Testis (tissue), 3 donors: ENCODE data around the gene PIK3C2B. TPM values are rescaled to one million over a fixed set of nuclear protein-coding genes. Genes with fewer than 3 reads are reported as not detected.

Experiments
- DNase-seq: peaks from one replicate; pipeline ENCODE4 v3.0.0-alpha.2; 2019
- H3K27ac ChIP-seq, 2 donors: fragments of 200-600 bp; sonication (generic); one replicate each; pipeline ENCODE4 v1.5.1; 2019
- H3K27me3 ChIP-seq: fragments of 200-600 bp; sonication (generic); one replicate; pipeline ENCODE4 v1.5.1; 2019
- H3K36me3 ChIP-seq: fragments of 200-600 bp; sonication (generic); one replicate; pipeline ENCODE4 v1.5.1; 2017; ENCODE audit warnings: low read depth; ENCODE audit errors: missing control alignments
- H3K4me1 ChIP-seq: fragments of 200-600 bp; sonication (generic); one replicate; pipeline ENCODE4 v1.5.1; 2019
- H3K4me3 ChIP-seq, 2 donors: fragments of 200-600 bp; sonication (generic); one replicate each; pipeline ENCODE4 v1.5.1; 2017 to 2019
- H3K9me3 ChIP-seq: fragments of 200-600 bp; sonication (generic); one replicate; pipeline ENCODE4 v1.5.1; 2017
- POLR2A ChIP-seq: fragments of 450-650 bp; IDR thresholded peaks from one replicate; pipeline ENCODE4 v1.6.1; 2017; ENCODE audit warnings: antibody characterized with exemption, mild to moderate bottlenecking, moderate library complexity
- WGBS, 2 donors: methylation state at CpG; one replicate each; pipeline ENCODE4 v1.1.5; 2018; 5-methylcytosine and 5-hydroxymethylcytosine counted together
- intact Hi-C: fragments of 100-400 bp; cut with DNase I; formaldehyde crosslinking; loops from one replicate; pipeline ENCODE4 v1.15.1; 2023; ENCODE audit warnings: low total_unique reads
- polyA plus RNA-seq: library from polyadenylated mRNA; stranded (reverse); fragments of 350-450 nt; fragmentation: Illumina TruSeq; extraction: RNeasy Lipid Tissue Mini Kit (QIAGEN cat#74804); gene quantifications from one replicate; pipeline ENCODE4 v1.2.3, GENCODE V29; 2014; ENCODE audit warnings: low read depth, low replicate concordance; ENCODE audit not compliant: insufficient read depth
- total RNA-seq, 2 donors: library from RNA; depleted of rRNA; stranded (reverse); fragments of >200 nt; gene quantifications; one replicate each; pipeline ENCODE4 v1.2.3, GENCODE V29; 2016
- TF ChIP-seq, protein P1 (sequence below), 3 experiments: fragments of 450-650 bp in 2 of 3; fragments of 200-600 bp in 1 of 3; sonication (generic) in 1 of 3; IDR thresholded peaks; one replicate each; pipeline ENCODE4 v1.5.1; 2016 to 2019; ENCODE audit warnings: antibody characterized with exemption in 3 of 3, mild to moderate bottlenecking in 2 of 3, moderate library complexity in 1 of 3

The PIK3C2B gene
- total and polyA plus RNA-seq, 3 donors from 2014 or later: 7.6 to 20.1 (median 12.7) TPM

DNA sequence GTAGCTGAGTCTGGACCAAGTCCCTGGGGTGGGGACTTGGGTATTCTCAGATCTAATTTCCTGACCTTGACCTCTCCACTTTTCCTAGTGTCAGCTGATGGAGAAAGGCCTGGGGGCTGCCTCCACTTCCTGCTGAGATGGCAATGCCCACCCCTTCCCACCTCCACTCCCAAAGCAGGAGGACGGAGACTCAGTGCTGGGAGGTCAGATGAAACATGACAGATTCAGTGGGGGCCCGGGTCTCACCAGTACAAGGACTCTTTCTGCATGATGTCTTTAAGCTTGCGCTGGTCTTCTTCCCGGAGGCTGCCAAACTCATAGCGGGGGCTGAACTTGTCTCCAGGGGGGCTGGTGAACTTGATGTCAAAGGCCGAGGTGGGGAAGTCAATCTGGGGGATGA, 47.4 kb downstream of the PIK3C2B start:
- WGBS, 2 donors: 74 to 80% methylated on average over 6 of the region's 6 CpGs
- DNase-seq: no peak
- intact Hi-C loops: no loop called here
- TF ChIP-seq, protein P1, sequence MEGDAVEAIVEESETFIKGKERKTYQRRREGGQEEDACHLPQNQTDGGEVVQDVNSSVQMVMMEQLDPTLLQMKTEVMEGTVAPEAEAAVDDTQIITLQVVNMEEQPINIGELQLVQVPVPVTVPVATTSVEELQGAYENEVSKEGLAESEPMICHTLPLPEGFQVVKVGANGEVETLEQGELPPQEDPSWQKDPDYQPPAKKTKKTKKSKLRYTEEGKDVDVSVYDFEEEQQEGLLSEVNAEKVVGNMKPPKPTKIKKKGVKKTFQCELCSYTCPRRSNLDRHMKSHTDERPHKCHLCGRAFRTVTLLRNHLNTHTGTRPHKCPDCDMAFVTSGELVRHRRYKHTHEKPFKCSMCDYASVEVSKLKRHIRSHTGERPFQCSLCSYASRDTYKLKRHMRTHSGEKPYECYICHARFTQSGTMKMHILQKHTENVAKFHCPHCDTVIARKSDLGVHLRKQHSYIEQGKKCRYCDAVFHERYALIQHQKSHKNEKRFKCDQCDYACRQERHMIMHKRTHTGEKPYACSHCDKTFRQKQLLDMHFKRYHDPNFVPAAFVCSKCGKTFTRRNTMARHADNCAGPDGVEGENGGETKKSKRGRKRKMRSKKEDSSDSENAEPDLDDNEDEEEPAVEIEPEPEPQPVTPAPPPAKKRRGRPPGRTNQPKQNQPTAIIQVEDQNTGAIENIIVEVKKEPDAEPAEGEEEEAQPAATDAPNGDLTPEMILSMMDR (IDR thresholded peaks at IDR 0.05): no peak
- TF ChIP-seq POLR2A: no peak
- Histone ChIP-seq H3K9me3 (no peaks in the 10 kb centered on the region), H3K4me3 (no peak overlapping the region), H3K36me3 (no peaks in the 10 kb centered on the region), H3K27ac (no peak overlapping the region), H3K27me3 (no peaks in the 10 kb centered on the region), H3K4me1 (peaks cover 27% of the 10 kb centered on the region)

DNA sequence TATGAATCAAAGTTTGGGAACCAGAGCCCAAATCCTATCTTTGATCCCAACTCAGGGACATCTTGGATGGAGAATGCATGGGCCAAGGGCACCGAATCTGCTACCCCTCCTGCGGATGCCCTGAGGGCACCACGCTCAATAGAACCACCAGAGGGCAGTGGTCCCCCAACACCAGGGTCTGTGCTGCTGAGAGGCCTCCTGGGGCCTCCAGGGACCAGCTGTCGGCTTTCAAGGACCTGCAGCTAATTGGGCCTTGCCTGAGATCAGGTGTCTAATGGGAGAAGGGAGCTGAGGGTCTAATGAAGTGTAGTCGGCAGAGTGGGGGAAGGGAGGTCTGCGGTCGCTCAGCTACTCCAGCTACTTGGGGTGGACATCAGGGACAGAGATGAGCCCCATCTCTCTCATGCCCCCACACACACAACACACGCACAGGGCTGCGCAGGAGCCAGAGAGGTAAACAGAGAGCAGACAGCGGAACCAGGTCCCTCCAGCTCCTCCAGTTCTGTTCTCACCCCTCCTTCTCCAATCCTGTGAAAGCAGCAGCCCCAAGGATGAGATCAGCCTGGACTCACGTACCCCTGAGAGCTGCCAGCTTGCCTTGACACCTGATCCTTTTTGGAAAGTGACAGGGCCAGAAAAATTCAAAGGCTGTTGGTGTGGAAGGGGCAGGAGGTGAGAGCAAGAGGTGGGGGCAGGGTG, 48.0 kb downstream of the PIK3C2B start:
- H3K4me3 ChIP-seq: no peak overlapping the region

DNA sequence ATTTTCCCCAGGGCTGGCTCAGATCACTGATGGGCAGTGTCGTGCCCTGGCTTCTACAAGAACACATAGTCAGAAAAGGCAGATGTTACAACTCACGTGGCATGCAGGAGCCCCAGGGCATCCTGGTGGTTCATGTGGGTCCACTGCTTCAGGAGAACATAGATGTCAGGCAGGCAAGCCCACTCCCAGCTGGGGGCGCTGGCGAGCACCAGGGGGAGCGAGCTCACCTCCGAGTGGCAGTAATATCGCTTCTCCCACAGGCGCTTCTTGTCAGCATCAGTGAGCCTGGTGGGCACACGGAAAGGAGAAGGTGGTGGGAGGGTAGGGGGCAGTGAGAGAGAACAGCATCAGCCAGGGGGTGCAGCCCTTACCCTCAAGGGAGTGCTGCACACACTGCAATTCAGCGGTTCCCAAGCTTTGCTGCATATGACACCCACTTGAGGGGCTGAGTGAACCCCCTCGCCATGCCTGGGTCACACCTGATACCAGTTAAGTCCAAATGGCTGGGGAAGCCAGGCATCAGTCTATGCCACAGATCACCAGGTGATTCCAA, 48.7 kb downstream of the PIK3C2B start:
- Histone ChIP-seq H3K4me1 (peaks cover 27% of the 10 kb centered on the region), H3K9me3 (no peaks in the 10 kb centered on the region), H3K27me3 (no peaks in the 10 kb centered on the region), H3K27ac (no peak overlapping the region), H3K4me3 (no peak overlapping the region), H3K36me3 (no peaks in the 10 kb centered on the region)
- no peak for DNase-seq
- intact Hi-C loops: no loop called here
- WGBS, 2 donors: 70 to 82% methylated on average over 11 of the region's 11 CpGs
- TF ChIP-seq, protein P1 (IDR thresholded peaks at IDR 0.05): no peak
- TF ChIP-seq POLR2A: no peak

More for the DNA sequence above, 48.0 kb downstream of the PIK3C2B start:
- Histone ChIP-seq H3K27ac (no peak overlapping the region), H3K9me3 (no peaks in the 10 kb centered on the region), H3K27me3 (no peaks in the 10 kb centered on the region), H3K36me3 (no peaks in the 10 kb centered on the region), H3K4me1 (peaks cover 27% of the 10 kb centered on the region)
- no peak for TF ChIP-seq POLR2A
- TF ChIP-seq, protein P1 (IDR thresholded peaks at IDR 0.05): peak in 2 of 3 experiments; percentile 50 to 71
- peak; percentile 69 for DNase-seq
- 61 to 65% methylated on average over 4 to 11 of the region's 11 CpGs for WGBS, 2 donors
- intact Hi-C loops: no loop called here

Other genes starting within 250 kb of the PIK3C2B start
- gene PLEKHA6, start 134.9 kb downstream of the PIK3C2B start, total RNA-seq: 10 to 100 TPM in 1 of 2 donors, 1 to 10 TPM in 1; 5.9 to 14.7 TPM
- gene PLEKHA6, start 134.9 kb downstream of the PIK3C2B start, polyA plus RNA-seq: 10.0 TPM
- gene PPP1R15B, start 83.0 kb downstream of the PIK3C2B start, total RNA-seq: 10 to 100 TPM; 40.1 to 42.0 TPM
- 22.5 TPM for gene PPP1R15B, start 83.0 kb downstream of the PIK3C2B start, polyA plus RNA-seq
- gene MDM4, start 21.6 kb upstream of the PIK3C2B start, total RNA-seq: 100 to 1,000 TPM in 1 of 2 donors, 10 to 100 TPM in 1; 96.2 to 110 TPM
- 43.3 TPM for gene MDM4, start 21.6 kb upstream of the PIK3C2B start, polyA plus RNA-seq
- gene LRRN2, start 190.9 kb upstream of the PIK3C2B start, total RNA-seq: 10 to 100 TPM; 19.5 to 27.4 TPM
- gene LRRN2, start 190.9 kb upstream of the PIK3C2B start, polyA plus RNA-seq: 16.7 TPM